NB4 (cell line): ENCODE results near the gene RPL12.

ENCODE experiments used
- MYC ChIP-seq: IDR thresholded peaks from 2 replicates; pipeline ENCODE4 v1.6.1; 2011; ENCODE audit warnings: low read depth, low read length
- POLR2A ChIP-seq: IDR thresholded peaks from 2 replicates; pipeline ENCODE4 v1.6.1; 2011; ENCODE audit warnings: mild to moderate bottlenecking; ENCODE audit not compliant: insufficient read length; ENCODE audit errors: extremely low read depth
- TF ChIP-seq, protein P1 (sequence below): IDR thresholded peaks from one replicate; pipeline ENCODE4 v1.5.1; 2012; ENCODE audit warnings: low read depth, low read length

DNA sequence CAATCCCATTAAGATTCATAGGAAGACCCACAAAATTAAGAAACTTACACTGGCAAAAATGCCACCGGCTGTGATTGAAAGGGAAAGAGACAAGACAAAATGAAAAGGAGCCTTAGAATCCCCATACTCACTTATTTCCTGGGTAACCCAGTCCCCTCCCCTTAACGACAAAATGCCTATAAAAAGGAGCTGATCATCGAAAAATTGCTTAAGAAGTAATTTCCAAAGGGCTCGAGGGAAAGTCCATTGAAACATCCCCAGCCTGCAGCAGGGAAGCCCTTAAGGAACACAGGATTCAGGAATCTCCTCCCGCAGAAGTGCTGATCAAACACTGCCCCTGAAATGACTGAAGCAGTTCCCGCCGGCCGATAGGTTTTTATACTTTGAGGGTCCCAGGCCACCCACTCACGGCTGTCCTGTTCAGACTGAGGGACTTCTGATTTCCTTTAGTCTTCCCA, 27.7 kb downstream of the RPL12 start:
- TF ChIP-seq, protein P1, sequence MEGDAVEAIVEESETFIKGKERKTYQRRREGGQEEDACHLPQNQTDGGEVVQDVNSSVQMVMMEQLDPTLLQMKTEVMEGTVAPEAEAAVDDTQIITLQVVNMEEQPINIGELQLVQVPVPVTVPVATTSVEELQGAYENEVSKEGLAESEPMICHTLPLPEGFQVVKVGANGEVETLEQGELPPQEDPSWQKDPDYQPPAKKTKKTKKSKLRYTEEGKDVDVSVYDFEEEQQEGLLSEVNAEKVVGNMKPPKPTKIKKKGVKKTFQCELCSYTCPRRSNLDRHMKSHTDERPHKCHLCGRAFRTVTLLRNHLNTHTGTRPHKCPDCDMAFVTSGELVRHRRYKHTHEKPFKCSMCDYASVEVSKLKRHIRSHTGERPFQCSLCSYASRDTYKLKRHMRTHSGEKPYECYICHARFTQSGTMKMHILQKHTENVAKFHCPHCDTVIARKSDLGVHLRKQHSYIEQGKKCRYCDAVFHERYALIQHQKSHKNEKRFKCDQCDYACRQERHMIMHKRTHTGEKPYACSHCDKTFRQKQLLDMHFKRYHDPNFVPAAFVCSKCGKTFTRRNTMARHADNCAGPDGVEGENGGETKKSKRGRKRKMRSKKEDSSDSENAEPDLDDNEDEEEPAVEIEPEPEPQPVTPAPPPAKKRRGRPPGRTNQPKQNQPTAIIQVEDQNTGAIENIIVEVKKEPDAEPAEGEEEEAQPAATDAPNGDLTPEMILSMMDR: no peak
- TF ChIP-seq POLR2A (no peak), MYC (no peak)
